Colonic mucosa (tissue), 4 donors: ENCODE results near the gene DBX2. TPM values are rescaled to one million over a fixed set of nuclear protein-coding genes. Genes with fewer than 3 reads are reported as not detected.
"Not testable (repeated sequence)": the region's sequence is repeated elsewhere in the genome, so short reads cannot be mapped to it uniquely, and the experiment has no call there.

Experiments used
- DNase-seq: peaks from one replicate; pipeline ENCODE4 v3.0.0-alpha.2; 2020
- H3K27ac ChIP-seq: fragments of 200-600 bp; one replicate; pipeline ENCODE4 v1.8.0; 2021
- H3K27me3 ChIP-seq: fragments of 200-600 bp; one replicate; pipeline ENCODE4 v1.8.0; 2021
- H3K36me3 ChIP-seq: fragments of 200-600 bp; one replicate; pipeline ENCODE4 v1.8.0; 2021
- H3K4me1 ChIP-seq: fragments of 200-600 bp; one replicate; pipeline ENCODE4 v1.8.0; 2021; ENCODE audit warnings: mild to moderate bottlenecking
- H3K4me3 ChIP-seq: fragments of 200-600 bp; one replicate; pipeline ENCODE4 v1.8.0; 2021
- H3K9ac ChIP-seq, 2 donors: one replicate each; pipeline ENCODE4 v1.7.0; 2013; ENCODE audit warnings: control low read depth in 2 of 2, low read depth in 2 of 2, low read length in 2 of 2
- H3K9me3 ChIP-seq: fragments of 200-600 bp; one replicate; pipeline ENCODE4 v1.8.0; 2021
- CTCF ChIP-seq: fragments of 200-600 bp; IDR thresholded peaks from one replicate; pipeline ENCODE4 v1.8.0; 2022; ENCODE audit warnings: antibody characterized with exemption, mild to moderate bottlenecking
- intact Hi-C: fragments of 100-400 bp; cut with DNase I; formaldehyde crosslinking; loops from one replicate; pipeline ENCODE4 v1.14.1; 2022
- total RNA-seq, 2 donors: library from RNA; stranded (reverse); fragmentation: NEBNext Ultra II Directional in 1 of 2; extraction: Animal tissue kit (Norgen Biotek cat#: 25700) in 1 of 2; gene quantifications; one replicate each; pipeline ENCODE4 v1.2.1, GENCODE V29; 2021
- donor health status: healthy.
- donor health status: DM: no; HTN: no; CAD: no.
- donor health status: DM: no; HTN: no; CAD: no.

The DBX2 gene
- total RNA-seq = not detected

DNA sequence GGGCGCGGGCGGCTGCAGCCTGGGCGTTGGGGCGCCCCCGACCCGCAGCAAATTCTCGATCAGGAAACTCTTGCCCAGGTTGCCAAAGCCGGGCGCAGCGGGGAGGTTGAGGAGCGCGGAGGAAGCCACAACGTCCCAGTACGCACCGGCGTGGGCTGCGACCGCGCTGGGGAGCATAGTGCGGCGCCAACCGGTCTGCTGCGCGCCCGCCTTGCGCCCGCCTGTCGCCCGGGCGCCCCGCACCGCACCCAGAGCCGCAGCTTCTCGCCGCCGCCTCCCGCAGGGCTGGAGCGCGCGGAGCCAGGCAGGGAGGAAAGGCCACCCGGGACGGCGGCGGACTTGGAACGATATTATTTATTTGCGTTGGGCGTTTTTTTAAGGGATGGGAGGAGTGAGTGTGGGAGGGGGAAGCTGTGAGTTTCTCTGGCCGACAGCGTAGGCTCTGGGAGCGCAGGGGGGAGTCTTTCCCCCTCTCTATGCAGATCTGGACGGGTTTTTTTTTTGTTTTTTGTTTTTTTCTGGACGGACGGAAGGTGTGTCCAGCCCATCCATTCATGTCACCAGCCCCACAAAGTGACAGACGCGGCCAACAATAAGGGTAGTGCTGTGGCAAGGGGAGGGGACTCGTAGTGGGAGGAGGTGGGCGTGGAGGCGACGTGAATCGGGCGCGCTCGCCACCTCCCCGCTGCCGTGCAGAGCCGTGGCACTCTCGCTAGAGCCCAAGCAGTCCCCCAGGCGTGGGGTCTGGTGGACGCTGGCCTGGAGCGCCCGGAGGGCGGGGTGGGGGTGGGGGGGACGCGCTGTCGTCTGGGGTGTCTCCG is at the start of gene DBX2:
Gene DBX2, minus strand, starts transcription at position 349 of the 821 bp plus-strand sequence. Its CDS starts 172 bp downstream, at position 177.
- peaks cover 18% of the 10 kb centered on the region for H3K27me3 ChIP-seq
- no peaks in the 10 kb centered on the region for H3K36me3 ChIP-seq
- no peak for DNase-seq
- H3K27ac ChIP-seq = no peak within 1 kb of the TSS
- no peak within 1 kb of the TSS for H3K4me3 ChIP-seq
- H3K9ac ChIP-seq = no peak within 1 kb of the TSS
- H3K4me1 ChIP-seq = no peaks in the 10 kb centered on the region
- no peak for TF ChIP-seq CTCF
- intact Hi-C loops = no loop called here
- no peaks in the 10 kb centered on the region for H3K9me3 ChIP-seq

GRCh38 chr12:45098766-45099165 is 47.9 kb upstream of the DBX2 start:
- H3K27ac ChIP-seq = no peak overlapping the region
- TF ChIP-seq CTCF = no peak
- no peaks in the 10 kb centered on the region for H3K36me3 ChIP-seq
- H3K9me3 ChIP-seq = no peaks in the 10 kb centered on the region
- DNase-seq = no peak
- no peak overlapping the region for H3K4me3 ChIP-seq
- no peaks in the 10 kb centered on the region for H3K4me1 ChIP-seq
- H3K9ac ChIP-seq = no peak overlapping the region
- intact Hi-C loops = no loop called here
- H3K27me3 ChIP-seq = no peaks in the 10 kb centered on the region

DNA sequence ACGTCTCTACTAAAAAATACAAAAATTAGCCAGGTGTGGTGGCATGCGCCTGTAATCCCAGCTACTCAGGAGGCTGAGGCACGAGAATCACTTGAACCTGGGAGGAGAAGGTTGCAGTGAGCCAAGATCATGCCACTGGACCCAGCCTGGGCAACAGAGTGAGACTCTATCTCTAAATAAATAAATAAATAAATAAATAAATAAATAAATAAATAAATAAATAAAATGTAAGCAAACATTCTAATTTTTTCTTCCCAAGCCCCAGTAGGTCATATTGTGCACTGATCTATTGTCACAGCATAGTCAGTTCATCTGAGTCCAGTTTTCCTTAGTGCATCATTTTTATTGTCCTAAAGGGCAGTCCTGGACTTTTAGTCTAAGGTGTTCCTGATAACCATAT is 44.5 kb upstream of the DBX2 start:
- H3K4me1 ChIP-seq, H3K9ac ChIP-seq, H3K36me3 ChIP-seq, DNase-seq, H3K4me3 ChIP-seq, H3K27me3 ChIP-seq, intact Hi-C loops, H3K27ac ChIP-seq, H3K9me3 ChIP-seq: not testable (repeated sequence)

DNA sequence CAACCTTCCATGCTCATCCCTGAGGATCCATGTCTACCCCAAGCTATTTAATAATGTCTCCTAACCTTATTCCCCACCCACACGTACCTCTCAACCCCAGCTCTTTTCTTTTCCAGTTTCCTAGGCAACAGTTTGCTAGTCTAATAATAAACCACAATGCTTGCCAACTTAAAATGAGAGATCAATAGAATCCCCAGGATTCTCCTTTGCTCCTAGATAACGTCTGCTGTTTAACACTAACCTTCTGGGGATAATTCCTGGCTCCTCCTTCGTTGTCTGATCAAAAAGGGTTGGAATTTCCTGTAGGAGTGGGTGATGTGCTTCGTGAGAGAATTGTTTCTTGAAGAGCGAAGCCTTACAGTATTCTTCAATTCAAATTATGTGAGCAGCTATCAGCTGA is 42.2 kb upstream of the DBX2 start:
- no peaks in the 10 kb centered on the region for H3K36me3 ChIP-seq
- no peak overlapping the region for H3K9ac ChIP-seq
- H3K4me1 ChIP-seq = no peaks in the 10 kb centered on the region
- intact Hi-C loops = no loop called here
- no peaks in the 10 kb centered on the region for H3K27me3 ChIP-seq
- H3K27ac ChIP-seq = no peak overlapping the region
- H3K9me3 ChIP-seq = no peaks in the 10 kb centered on the region
- H3K4me3 ChIP-seq = no peak overlapping the region
- no peak for DNase-seq
- TF ChIP-seq CTCF = no peak

GRCh38 chr12:45089411-45090075 is 38.6 kb upstream of the DBX2 start:
- Histone ChIP-seq H3K4me3 (no peak overlapping the region), H3K4me1 (no peaks in the 10 kb centered on the region), H3K9me3 (no peaks in the 10 kb centered on the region), H3K27ac (no peak overlapping the region), H3K9ac (no peak overlapping the region), H3K36me3 (no peaks in the 10 kb centered on the region), H3K27me3 (no peaks in the 10 kb centered on the region)
- no peak for TF ChIP-seq CTCF
- DNase-seq = no peak
- intact Hi-C loops = no loop called here

DNA sequence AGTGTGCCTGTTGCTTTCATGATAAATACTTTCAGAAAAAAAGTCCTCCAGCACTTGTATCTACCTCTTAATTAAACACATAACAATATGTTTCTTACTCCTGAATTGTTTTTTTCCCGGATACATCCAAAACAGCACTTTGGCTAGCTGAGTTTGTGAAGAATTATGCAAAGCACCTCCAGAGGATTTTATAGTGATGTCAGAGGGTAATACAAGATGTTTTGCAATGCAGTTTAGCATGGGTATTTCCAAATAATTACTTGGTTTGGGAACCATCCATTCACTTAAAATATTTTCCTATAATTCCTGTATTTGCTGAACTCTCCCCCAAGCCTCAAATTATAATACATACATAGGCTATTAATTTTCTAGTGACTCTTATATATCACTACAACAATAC is 37.7 kb upstream of the DBX2 start:
- no peaks in the 10 kb centered on the region for H3K36me3 ChIP-seq
- H3K27ac ChIP-seq = no peak overlapping the region
- no peaks in the 10 kb centered on the region for H3K9me3 ChIP-seq
- TF ChIP-seq CTCF = no peak
- no peaks in the 10 kb centered on the region for H3K4me1 ChIP-seq
- H3K4me3 ChIP-seq = no peak overlapping the region
- DNase-seq = no peak
- no peak overlapping the region for H3K9ac ChIP-seq
- H3K27me3 ChIP-seq = no peaks in the 10 kb centered on the region
- intact Hi-C loops = no loop called here

- intact Hi-C loops, H3K27ac ChIP-seq, H3K4me3 ChIP-seq: not testable (repeated sequence)
Measured at GRCh38 chr12:45084248-45084647, 33.3 kb upstream of the DBX2 start.

More at GRCh38 chr12:45084248-45084647, 33.3 kb upstream of the DBX2 start:
- H3K27me3 ChIP-seq, H3K36me3 ChIP-seq, H3K4me1 ChIP-seq, H3K9me3 ChIP-seq, DNase-seq, H3K9ac ChIP-seq: not testable (repeated sequence)
